ENCODE measurements around the gene DIP2B.
A peak's percentile ranks its signal among the peaks of the same experiment; 100 is the strongest.
"Not testable (repeated sequence)": the region's sequence is repeated elsewhere in the genome, so short reads cannot be mapped to it uniquely, and the experiment has no call there.

DIP2B gene

GRCh38 chr12:50740307-50740706 is 235.5 kb downstream of the DIP2B start:
- DNase-seq = no peak

DNA sequence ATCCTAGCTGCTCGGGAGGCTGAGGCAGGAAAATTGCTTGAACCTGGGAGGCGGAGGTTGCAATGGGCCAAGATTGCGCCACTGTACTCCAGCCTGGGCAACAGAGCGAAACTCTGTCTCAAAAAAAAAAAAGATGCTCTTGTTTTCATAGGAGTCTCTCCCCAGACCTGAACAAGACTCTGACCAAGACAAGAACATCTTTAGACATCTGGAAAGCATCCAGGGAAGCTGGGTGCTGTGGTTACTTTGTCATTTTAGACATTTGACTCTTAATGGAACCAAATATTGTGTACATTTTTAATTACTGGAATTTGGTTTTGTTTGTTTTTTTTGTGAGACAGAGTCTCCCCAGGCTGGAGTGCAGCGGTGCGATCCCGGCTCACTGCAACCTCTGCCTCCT is 238.0 kb downstream of the DIP2B start:
- DNase-seq = no peak

DNA sequence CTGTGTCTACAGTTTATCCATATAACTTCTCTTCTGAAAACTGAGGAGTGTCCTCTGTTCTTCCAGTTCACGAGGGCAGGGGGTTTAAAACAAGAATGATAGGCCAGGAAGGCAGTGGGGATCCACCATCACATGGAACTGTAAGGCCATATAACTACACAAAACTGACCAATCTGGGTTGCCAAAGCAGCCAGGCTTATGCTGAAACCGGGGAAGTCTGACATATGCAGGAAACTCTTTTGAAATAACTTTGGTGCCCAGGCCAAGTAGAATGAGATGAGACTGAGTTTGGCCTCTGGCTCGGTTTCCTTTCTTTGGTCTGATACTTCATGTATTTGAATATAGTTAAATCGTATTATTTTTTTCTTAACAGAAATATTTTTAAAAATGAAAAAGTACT is 241.1 kb downstream of the DIP2B start:
- no peak for DNase-seq

DNA sequence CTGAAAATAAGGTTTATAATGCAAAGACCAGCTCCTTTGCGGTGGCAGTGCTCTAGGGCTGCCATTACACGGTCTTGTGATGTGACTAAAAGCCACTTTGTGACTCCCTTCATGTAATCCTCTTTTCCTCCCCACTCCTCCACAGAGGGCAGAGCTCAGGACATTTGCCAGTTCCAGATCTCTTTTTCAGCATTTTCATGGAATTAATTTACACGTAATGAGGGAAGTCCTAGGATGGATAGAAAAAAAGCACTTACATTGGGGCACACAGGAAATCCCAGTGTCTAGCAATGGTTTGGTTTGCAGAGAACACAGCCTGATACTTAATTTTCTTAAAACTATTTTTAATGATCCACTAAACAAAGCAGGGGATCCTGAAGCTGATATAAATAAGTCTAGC is 241.6 kb downstream of the DIP2B start:
- DNase-seq = no peak

DNA sequence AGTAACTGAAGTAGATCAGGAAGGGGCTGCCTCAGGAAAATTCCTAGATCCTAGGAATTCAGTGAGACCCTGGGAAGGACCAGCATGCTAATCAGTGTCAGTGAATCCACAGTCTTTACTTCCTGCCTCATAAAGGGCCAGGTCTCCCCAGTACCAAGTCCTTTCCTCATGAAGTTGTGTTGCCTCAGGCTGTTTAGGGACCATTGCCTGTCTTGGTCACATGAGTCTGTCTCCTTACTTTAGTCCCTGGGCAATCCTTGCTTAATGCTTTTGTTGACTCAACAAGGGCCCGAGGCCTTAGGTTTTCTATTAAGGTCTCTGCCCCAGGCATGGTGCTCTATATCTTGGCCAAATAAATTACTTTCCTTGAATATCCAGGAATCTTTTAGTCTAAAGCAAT is 243.0 kb downstream of the DIP2B start:
- DNase-seq = no peak

- DNase-seq = no peak
Measured at GRCh38 chr12:50749459-50749882, 244.7 kb downstream of the DIP2B start.

DNA sequence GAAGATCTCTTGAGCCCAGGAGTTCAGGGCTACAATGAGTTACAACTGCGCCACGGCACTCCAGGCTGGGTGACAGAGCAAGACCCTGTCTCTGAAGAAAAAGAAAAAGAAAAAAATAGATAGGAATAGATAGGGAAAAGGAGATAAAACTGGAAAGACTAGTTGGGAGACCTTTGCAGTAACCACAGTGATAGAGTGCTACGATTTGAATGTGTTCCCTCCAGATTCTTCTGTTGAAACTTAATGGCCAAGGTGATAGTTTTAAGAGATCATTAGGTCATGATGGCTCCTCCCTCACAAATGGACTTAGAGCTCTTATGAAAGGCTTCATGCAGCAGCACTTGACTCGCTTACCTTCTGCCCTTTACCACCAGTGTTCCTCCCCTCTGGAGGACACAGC is 245.6 kb downstream of the DIP2B start:
- no peak for DNase-seq

- peak; percentile 33 for DNase-seq
Measured at GRCh38 chr12:50751948-50752721, 247.3 kb downstream of the DIP2B start.

- no peak for DNase-seq
Measured at GRCh38 chr12:50753232-50753769, 248.5 kb downstream of the DIP2B start.

DNA sequence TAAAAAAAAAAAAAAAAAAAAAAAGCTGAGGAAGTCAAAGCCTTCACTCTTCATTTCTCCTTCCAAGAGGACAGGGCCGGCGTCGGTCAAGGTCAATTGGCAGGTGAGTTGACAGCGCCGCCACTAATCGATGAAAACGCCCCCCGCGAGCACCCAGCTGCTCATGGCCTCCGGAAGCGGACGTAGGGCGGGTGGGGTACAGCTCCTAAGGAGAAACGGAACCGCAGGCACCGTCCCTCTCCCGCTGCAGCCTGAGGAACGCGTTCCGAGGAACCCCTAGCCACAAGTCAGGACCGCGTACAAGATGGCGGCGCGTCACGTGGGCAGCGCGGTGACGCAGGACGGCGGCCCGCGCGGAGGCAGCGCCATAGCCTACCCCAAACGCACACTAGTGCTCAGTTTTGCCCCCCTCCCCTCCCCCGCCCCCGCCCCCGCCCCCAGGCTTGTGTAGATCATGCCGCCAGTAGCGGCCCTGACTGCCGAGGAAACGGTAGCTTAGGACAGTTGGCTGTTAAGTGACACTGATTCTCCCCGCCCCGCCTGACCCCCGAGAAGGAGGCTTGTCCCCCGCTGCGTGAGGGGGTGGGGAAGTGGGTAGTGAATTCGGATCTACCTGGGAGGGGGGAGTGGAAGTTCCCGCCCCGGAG is 259.0 kb downstream of the DIP2B start, which contains the start of gene ATF1:
ATF1 (plus strand) TSS at position 463 of the 647 bp plus-strand sequence. CDS start 16,045 bp downstream, outside the sequence.
- DNase-seq = peak; percentile 96

DNA sequence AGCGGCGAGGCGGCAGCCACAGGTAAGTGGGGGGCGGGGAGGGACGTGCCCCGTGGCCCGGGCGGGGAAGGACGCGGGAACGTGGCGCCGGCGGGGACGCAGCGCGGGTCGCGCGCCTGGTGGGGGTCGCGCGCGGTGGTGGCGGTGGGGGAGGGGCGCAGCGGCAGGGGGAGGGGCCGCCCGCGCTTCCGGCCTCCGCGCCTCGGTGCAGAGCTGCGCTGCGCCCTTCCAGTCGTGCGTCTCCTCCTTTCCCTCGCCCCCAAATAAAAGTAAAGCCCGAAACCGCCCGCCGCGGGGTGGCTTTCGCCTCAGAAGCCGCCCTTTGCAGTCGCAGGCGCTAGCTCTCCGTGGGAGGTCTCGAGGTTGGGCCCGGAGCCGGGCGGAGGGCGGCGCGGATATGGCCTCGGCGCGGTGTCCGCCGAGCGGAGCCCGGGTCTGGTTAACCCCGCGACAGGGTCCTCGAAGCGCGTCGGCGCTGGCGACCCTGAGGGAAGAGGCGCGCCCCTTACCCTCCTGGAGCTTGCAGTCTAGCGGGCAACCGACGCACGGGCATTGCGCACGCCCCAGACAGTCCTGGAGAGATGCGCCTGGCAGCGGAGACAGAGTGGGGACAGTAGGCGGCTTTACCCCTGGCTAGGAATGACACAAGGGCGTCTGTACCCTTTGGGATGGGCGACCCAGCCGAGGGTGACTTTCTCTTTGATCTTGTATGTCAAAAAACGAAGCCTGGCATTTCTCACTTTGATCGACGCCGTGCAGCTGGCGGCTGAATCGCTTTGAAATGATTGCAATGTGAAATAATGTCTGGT is 259.7 kb downstream of the DIP2B start:
- peak; percentile 76 for DNase-seq

- DNase-seq = peak; percentile 69
Measured at GRCh38 chr12:50765095-50765911, 260.5 kb downstream of the DIP2B start.

DNA sequence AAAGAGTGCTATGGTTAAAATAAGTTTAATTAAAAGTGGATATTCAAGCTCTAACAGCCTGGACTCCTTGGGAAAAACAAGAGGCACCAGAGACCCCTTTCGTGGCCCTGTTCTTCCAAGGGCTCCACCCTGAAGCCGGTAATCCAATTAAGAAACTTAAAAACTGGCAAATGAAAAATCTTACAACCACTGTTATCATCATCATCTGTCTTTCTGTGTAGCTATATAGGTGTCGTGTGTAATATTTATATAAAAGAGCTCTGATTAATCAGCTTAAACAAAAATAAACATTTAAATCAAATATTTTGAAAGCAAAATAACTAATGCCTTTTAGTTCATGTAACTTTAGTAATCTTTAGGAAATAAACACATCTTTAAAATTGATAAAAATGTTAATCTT is 263.6 kb downstream of the DIP2B start:
- no peak for DNase-seq

DNA sequence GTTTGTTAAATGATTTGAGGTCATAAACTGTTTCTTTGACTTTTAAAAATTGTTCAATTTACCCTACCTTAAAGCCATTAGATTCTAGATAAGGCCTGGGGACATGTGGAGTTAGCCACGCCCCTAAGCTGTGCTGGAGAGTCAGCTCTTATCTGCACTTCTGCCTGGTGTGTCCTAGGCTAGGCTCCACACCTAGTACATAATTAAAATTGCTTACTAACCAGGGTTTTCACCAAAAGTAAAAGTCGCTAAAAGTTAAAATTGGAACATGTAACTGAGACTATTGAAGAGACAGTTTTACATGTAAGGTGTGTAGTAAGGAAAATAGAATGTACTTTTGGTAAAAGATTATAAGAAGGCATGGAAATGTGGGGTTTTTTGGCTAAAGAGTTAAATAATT is 264.0 kb downstream of the DIP2B start:
- not testable (repeated sequence) for DNase-seq

- DNase-seq = no peak
Measured at GRCh38 chr12:50771409-50771808, 266.6 kb downstream of the DIP2B start.

DNA sequence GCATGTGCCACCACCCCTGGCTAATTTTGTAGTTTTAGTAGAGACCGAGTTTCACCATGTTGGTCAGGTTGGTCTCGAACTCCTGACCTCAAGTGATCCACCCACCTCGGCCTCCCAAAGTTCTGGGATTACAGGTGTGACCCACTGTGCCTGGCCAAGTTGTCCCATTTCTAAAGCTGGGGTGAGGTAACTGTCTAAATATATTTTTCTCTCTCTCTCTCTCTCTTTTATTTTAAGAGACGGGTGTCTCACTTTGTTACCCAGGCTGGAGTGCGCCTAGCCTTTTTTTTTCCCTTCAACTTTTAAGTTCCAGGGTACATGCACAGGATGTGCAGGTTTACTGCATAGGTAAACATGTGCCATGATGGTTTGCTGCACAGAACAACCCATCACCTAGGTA is 267.7 kb downstream of the DIP2B start:
- no peak for DNase-seq

DNA sequence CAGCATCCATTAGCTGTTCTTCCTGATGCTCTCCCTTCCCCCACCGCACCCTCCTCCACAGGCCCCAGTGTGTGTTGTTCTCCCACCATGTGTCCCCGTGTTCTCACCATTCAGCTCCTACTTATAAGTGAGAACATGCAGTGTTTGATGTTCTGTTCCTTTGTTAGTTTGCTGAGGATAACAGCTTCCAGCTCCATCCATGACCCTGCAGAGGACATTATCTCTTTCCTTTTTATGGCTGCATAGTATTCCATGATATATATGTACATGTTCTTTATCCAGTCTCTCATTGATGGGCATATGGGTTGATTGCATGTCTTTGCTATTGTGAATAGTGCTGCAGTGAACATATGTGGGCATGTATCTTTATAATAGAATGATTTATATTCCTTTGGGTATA is 268.1 kb downstream of the DIP2B start:
- DNase-seq = no peak

GRCh38 chr12:50775251-50775650 is 270.5 kb downstream of the DIP2B start:
- DNase-seq = no peak

DNA sequence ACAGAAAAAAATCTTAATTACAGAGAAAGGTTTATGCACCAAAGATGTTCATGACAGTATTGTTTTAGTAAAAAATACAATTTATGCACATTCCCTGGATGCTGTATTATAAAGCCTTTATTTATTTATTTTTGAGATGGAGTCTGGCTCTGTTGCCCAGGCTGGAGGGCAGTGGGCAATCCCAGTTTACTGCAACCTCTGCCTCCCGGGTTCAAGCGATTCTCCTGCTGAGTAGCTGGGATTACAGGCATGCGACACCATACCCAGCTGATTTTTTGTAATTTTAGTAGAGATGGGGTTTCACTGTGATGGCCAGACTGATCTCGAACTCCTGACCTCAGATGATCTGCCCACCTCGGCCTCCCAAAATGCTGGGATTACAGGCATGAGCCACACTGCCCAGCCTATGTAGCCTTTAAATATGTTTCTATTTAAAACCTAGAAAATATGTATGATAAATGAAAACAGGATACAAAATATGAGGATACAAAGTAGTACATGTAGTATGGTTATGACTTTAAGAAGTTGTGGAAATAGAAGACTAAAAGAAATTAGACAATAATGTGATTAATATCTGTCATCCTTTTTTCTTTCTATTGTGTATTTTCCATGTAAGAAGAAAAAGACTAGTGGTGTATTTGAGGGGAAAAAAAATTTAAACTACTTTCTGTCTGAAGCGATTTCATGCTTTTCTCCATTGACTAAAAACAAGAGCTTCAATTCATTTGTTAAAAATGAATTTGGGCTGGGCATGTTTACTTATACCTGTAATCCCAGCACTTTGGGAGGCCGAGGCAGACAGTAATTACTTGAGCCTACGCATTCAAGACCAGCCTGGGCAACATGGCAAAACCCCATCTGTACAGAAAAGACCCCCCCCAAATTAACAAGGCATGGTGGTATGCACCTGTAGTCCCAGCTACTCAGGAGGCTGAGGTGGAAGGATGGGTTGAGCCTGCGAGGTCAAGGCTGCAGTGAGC is 272.3 kb downstream of the DIP2B start:
- DNase-seq = no peak

DNA sequence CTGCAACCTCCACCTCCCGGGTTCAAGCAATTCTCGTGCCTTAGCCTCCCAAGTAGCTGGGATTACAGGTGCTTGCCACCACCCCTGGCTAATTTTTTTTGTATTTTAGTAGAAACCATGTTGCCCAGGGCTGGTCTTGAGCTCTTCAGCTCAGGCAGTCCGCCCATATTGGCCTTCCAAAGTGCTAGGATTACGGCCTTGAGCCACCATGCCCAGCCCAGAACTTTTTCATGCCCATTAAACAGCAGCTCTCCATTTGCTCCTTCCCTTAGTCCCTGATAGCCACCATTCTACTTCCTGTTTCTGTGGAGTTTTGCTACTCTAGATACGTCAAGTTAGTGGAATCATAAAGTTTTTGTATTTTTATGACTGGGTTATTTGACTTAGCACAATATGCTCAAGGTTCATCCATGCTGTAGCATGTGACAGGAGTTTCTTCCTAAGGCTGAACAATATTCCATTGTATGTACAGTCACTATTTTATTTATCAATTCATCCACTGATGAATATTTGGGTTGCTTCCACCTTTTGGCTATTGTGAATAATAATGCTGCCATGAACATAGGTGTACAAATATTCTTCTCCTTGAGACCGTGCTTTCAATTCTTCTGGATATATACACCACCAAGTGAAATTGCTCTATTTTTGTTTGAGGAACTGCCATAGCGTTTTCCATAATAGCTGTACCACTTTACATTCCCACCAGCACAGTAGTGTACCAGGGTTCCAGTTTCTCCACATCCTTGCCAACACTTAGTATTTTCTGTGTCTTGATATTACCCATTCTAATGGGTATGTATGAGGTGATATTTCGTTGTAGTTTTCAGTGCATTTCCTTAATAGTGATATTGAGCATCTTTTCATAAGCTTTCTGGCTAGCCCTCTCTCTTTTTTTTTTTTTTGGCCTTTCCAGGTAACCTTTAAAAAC is 274.1 kb downstream of the DIP2B start:
- DNase-seq = no peak

Data from DMS53 (cell line).